ENCODE results near the gene PNLIPRP3.

- no peak for TF ChIP-seq CTCF (IDR thresholded peaks at IDR 0.05; ENCODE audit: low read length)
- TF ChIP-seq EZH2 (optimal IDR thresholded peaks at IDR 0.05; ENCODE audit: low read depth, low read length) = no peak
- no peak for TF ChIP-seq EZH2phosphoT487 (IDR thresholded peaks at IDR 0.05; ENCODE audit: low read length)
Measured at GRCh38 chr10:116476461-116476860, 48.8 kb downstream of the PNLIPRP3 start.
